Uterus (tissue), 2 donors: Measurements from ENCODE around the gene FARS2.

Experiments
- CTCF ChIP-seq, 4 experiments: fragments of 200-600 bp in 2 of 4; fragments of 450-650 bp in 2 of 4; sonication (generic) in 2 of 4; IDR thresholded peaks; one replicate each; pipeline ENCODE4 v1.5.1; 2016 to 2019; ENCODE audit warnings: antibody characterized with exemption in 4 of 4, mild to moderate bottlenecking in 2 of 4, moderate library complexity in 1 of 4
- POLR2A ChIP-seq, 2 donors: fragments of 450-650 bp; IDR thresholded peaks; one replicate each; pipeline ENCODE4 v1.6.1; 2016; ENCODE audit warnings: antibody characterized with exemption in 2 of 2, mild to moderate bottlenecking in 1 of 2, moderate library complexity in 1 of 2

GRCh38 chr6:5343998-5344397 is 82.7 kb downstream of the FARS2 start:
- TF ChIP-seq CTCF (IDR thresholded peaks at IDR 0.05) (no peak), POLR2A (IDR thresholded peaks at IDR 0.05) (no peak)
